H1 (cell line): Measurements from ENCODE around the gene DLEC1. TPM values are rescaled to one million over a fixed set of nuclear protein-coding genes. Genes with fewer than 3 reads are reported as not detected.

Experiments
- CTCF ChIA-PET: fragments of 300-600 bp; sonication (Branson Sonifier 250); formaldehyde crosslinking; loops from one replicate; lab custom pipeline; 2021; ENCODE audit not compliant: partially characterized antibody; lab: Charles Lee
- POLR2A ChIA-PET: fragments of 300-600 bp; sonication (Branson Sonifier 250); formaldehyde crosslinking; loops from one replicate; lab custom pipeline; 2021; ENCODE audit warnings: inconsistent platforms; ENCODE audit not compliant: partially characterized antibody; lab: Charles Lee
- DNase-seq, 2 experiments: peaks; one replicate each; pipeline versions ENCODE4 v3.0.0 to v3.0.0-alpha.2; 2010 to 2022; ENCODE audit warnings: low spot score in 2 of 2, low read depth in 1 of 2, mixed read lengths in 1 of 2
- FAIRE-seq: peaks from 2 replicates; lab custom pipeline; 2011; peaks lifted over from hg19 to GRCh38; lab: Jason Lieb, UNC
- H2AFZ ChIP-seq: 2 replicates; pipeline ENCODE4 v1.8.1; 2012; ENCODE audit warnings: low read length, inconsistent platforms
- H2AK5ac ChIP-seq: 2 replicates; pipeline ENCODE4 v1.6.1; 2013; ENCODE audit warnings: low read depth, low read length
- H2BK120ac ChIP-seq: replicated peaks from 2 replicates; pipeline ENCODE3; 2013; ENCODE audit warnings: low read depth, low read length, inconsistent platforms
- H2BK12ac ChIP-seq: 2 replicates; pipeline ENCODE4 v1.6.1; 2013; ENCODE audit warnings: low read depth, low read length
- H2BK15ac ChIP-seq: 2 replicates; pipeline ENCODE4 v1.6.1; 2013; ENCODE audit warnings: low read length
- H2BK20ac ChIP-seq: 2 replicates; pipeline ENCODE4 v1.6.1; 2013; ENCODE audit warnings: low read length
- H2BK5ac ChIP-seq: 2 replicates; pipeline ENCODE4 v1.6.1; 2013; ENCODE audit warnings: low read depth, low read length
- H3K14ac ChIP-seq: 2 replicates; pipeline ENCODE4 v1.6.1; 2013; ENCODE audit warnings: inconsistent platforms; ENCODE audit not compliant: insufficient read length
- H3K18ac ChIP-seq: 2 replicates; pipeline ENCODE4 v1.6.1; 2013; ENCODE audit warnings: low read length; ENCODE audit errors: extremely low read depth
- H3K23ac ChIP-seq: 2 replicates; pipeline ENCODE4 v1.6.1; 2013; ENCODE audit warnings: inconsistent platforms; ENCODE audit not compliant: insufficient read length
- H3K23me2 ChIP-seq: 2 replicates; pipeline ENCODE4 v1.6.1; 2013; ENCODE audit warnings: low read depth, low read length
- H3K27ac ChIP-seq: 2 replicates; pipeline ENCODE4 v1.6.1; 2011; ENCODE audit warnings: low read depth, low read length, inconsistent platforms
- H3K27me3 ChIP-seq, 4 experiments: replicated peaks in 1 of 4; 1 replicate in 1 of 4; 2 replicates in 3 of 4; pipeline versions ENCODE4 v1.6.1 to v1.8.1; 2011 to 2013; ENCODE audit warnings: low read length in 3 of 4, mild to moderate bottlenecking in 3 of 4, inconsistent platforms in 2 of 4, mixed read lengths in 2 of 4, moderate library complexity in 1 of 4; ENCODE audit not compliant: control insufficient read depth in 3 of 4, insufficient read depth in 3 of 4; ENCODE audit errors: extremely low read depth in 1 of 4
- H3K36me3 ChIP-seq, 4 experiments: 2 replicates each; pipeline versions ENCODE4 v1.6.1 to v1.8.1; 2011 to 2013; ENCODE audit warnings: mild to moderate bottlenecking in 4 of 4, low read length in 3 of 4, moderate library complexity in 2 of 4, control low read depth in 1 of 4, inconsistent platforms in 1 of 4; ENCODE audit not compliant: insufficient read depth in 4 of 4, control insufficient read depth in 2 of 4
- H3K4ac ChIP-seq: replicated peaks from 2 replicates; pipeline ENCODE3; 2013; ENCODE audit warnings: low read length, low read depth, mixed read lengths, inconsistent platforms; ENCODE audit not compliant: insufficient read length
- H3K4me1 ChIP-seq, 4 experiments: replicated peaks in 1 of 4; 1 replicate in 1 of 4; 2 replicates in 3 of 4; pipeline versions ENCODE4 v1.6.1 to v1.8.1; 2011 to 2013; ENCODE audit warnings: low read length in 3 of 4, inconsistent platforms in 2 of 4, mixed read lengths in 1 of 4; ENCODE audit not compliant: insufficient read depth in 4 of 4, control insufficient read depth in 3 of 4
- H3K4me2 ChIP-seq, 2 experiments: 2 replicates each; pipeline versions ENCODE4 v1.6.1 to v1.8.1; 2011 to 2013; ENCODE audit warnings: low read depth in 2 of 2, low read length in 2 of 2, control low read depth in 1 of 2, inconsistent platforms in 1 of 2, mild to moderate bottlenecking in 1 of 2; ENCODE audit not compliant: insufficient read depth in 1 of 2
- H3K4me3 ChIP-seq, 4 experiments: fragments of 200-600, 300-600 bp in 1 of 4; sonication (generic), shearing (Covaris generic), sonication (Bioruptor Twin) in 1 of 4; 2 replicates each; pipeline versions ENCODE4 v1.5.1 to v1.8.1; 2011 to 2016; ENCODE audit warnings: low read length in 4 of 4, low read depth in 3 of 4, control low read depth in 2 of 4, inconsistent platforms in 2 of 4, mild to moderate bottlenecking in 2 of 4, mixed read lengths in 1 of 4, moderate library complexity in 1 of 4; ENCODE audit not compliant: insufficient read depth in 2 of 4; ENCODE audit errors: extremely low read depth in 1 of 4
- H3K56ac ChIP-seq: replicated peaks from 2 replicates; pipeline ENCODE3; 2013; ENCODE audit warnings: low read depth, mild to moderate bottlenecking, mixed read lengths, low read length, inconsistent platforms; ENCODE audit not compliant: insufficient read length
- H3K79me1 ChIP-seq: 2 replicates; pipeline ENCODE4 v1.6.1; 2013; ENCODE audit warnings: low read depth, low read length, control low read depth
- H3K79me2 ChIP-seq, 2 experiments: 2 replicates each; pipeline versions ENCODE4 v1.6.1 to v1.8.1; 2012 to 2013; ENCODE audit warnings: low read length in 2 of 2, mild to moderate bottlenecking in 2 of 2, inconsistent platforms in 1 of 2; ENCODE audit not compliant: insufficient read depth in 2 of 2, control insufficient read depth in 1 of 2
- H3K9ac ChIP-seq, 4 experiments: replicated peaks in 1 of 4; 1 replicate in 1 of 4; 2 replicates in 3 of 4; pipeline versions ENCODE4 v1.6.1 to v1.8.1; 2011 to 2013; ENCODE audit warnings: low read depth in 3 of 4, low read length in 3 of 4, control low read depth in 2 of 4, mild to moderate bottlenecking in 2 of 4, moderate library complexity in 2 of 4, inconsistent platforms in 1 of 4; ENCODE audit errors: extremely low read depth in 1 of 4
- H3K9me3 ChIP-seq, 2 experiments: 2 replicates each; pipeline versions ENCODE4 v1.6.1 to v1.8.1; 2012 to 2013; ENCODE audit warnings: mild to moderate bottlenecking in 2 of 2, moderate library complexity in 2 of 2, control low read depth in 1 of 2, inconsistent platforms in 1 of 2, low read depth in 1 of 2, low read length in 1 of 2, mixed read lengths in 1 of 2; ENCODE audit not compliant: insufficient read depth in 2 of 2
- H4K20me1 ChIP-seq, 2 experiments: replicated peaks in 1 of 2; 2 replicates each; pipeline versions ENCODE3 to v1.8.1; 2011 to 2013; ENCODE audit warnings: inconsistent platforms in 2 of 2, low read length in 2 of 2, mild to moderate bottlenecking in 1 of 2; ENCODE audit not compliant: insufficient read depth in 2 of 2, control insufficient read depth in 1 of 2
- H4K5ac ChIP-seq: 2 replicates; pipeline ENCODE4 v1.6.1; 2013; ENCODE audit warnings: low read length, low read depth, mixed read lengths, inconsistent platforms; ENCODE audit not compliant: insufficient read length
- H4K8ac ChIP-seq: 2 replicates; pipeline ENCODE4 v1.8.0; 2013; ENCODE audit warnings: mild to moderate bottlenecking, moderate library complexity, low read length, inconsistent platforms; ENCODE audit not compliant: insufficient read depth; ENCODE audit errors: extremely low read depth
- H4K91ac ChIP-seq: replicated peaks from 2 replicates; pipeline ENCODE3; 2013; ENCODE audit warnings: low read length, mixed read lengths, inconsistent platforms; ENCODE audit not compliant: insufficient read length
- WGBS, 2 experiments: shearing (Covaris generic) in 1 of 2; methylation state at CpG; one replicate each; pipeline versions ENCODE4 v1.1.6 to v1.1.7; 2013 to 2015; ENCODE audit warnings: low lambda C conversion rate in 2 of 2, mixed read lengths in 2 of 2, inconsistent platforms in 1 of 2, low coverage in 1 of 2, missing lambda C conversion rate in 1 of 2; ENCODE audit not compliant: insufficient replicate concordance in 2 of 2, insufficient coverage in 1 of 2, insufficient read length in 1 of 2; ENCODE audit errors: extremely low coverage in 1 of 2, missing lambda C conversion rate in 1 of 2; 5-methylcytosine and 5-hydroxymethylcytosine counted together
- polyA plus RNA-seq, 7 experiments: library from polyadenylated mRNA; depleted of rRNA in 3 of 7; stranded (reverse) in 5 of 7; unstranded in 2 of 7; fragments of >200 nt in 5 of 7; fragments of 200-250 nt in 2 of 7; gene quantifications; 1 replicate in 5 of 7; 2 replicates in 1 of 7; 4 replicates in 1 of 7; pipeline versions ENCODE4 v1.2.1 to v1.2.3, GENCODE V29; 2011 to 2013; ENCODE audit warnings: missing spikeins in 2 of 7, mixed read lengths in 2 of 7
- total RNA-seq: library from RNA; stranded (reverse); fragmentation: NEBNext Ultra II Directional; extraction: Animal tissue kit (Norgen Biotek cat#: 25700); gene quantifications from 2 replicates; pipeline ENCODE4 v1.2.1, GENCODE V29; 2021

DLEC1 gene
- total and polyA plus RNA-seq, 2 of the 8 experiments (the other 6 are each of a cell fraction or from before 2014, with no cell fraction given) = 0.26 to 0.76 TPM

DNA sequence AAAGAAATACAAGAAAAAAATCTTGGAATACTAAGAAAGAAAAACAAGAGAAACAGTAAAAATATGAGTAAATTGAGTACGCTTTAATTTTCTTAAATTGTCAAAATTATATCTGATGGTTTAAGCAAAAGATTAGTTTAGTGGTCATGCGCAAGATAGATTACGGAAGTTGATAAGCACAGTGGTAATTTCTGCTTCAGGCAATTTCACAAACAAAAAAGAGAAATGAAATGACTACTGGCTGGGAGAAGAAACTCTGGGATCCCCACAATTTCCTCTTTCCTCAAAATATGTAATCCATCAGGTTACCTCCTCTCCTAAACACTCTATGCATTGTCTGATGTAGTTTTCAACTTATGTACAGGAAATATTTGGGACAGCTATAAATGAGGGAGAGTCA is 108.4 kb downstream of the DLEC1 start:
- Histone ChIP-seq H2BK20ac (no peak overlapping the region), H2BK120ac (no peak overlapping the region), H2BK15ac (no peak overlapping the region), H3K9ac (no peak overlapping the region), H2AK5ac (no peak overlapping the region), H3K18ac (no peak overlapping the region), H3K79me1 (no peaks in the 10 kb centered on the region), H3K27me3 (no peaks in the 10 kb centered on the region), H4K5ac (no peak overlapping the region), H3K56ac (no peak overlapping the region), H3K14ac (no peak overlapping the region), H2BK12ac (no peak overlapping the region), H3K23me2 (no peaks in the 10 kb centered on the region), H3K23ac (no peak overlapping the region), H3K4me2 (no peak overlapping the region), H4K8ac (no peak overlapping the region), H2AFZ (no peak overlapping the region), H3K9me3 (no peaks in the 10 kb centered on the region), H3K79me2 (no peaks in the 10 kb centered on the region), H3K4ac (no peak overlapping the region), H3K4me1 (no peaks in the 10 kb centered on the region), H2BK5ac (no peak overlapping the region), H3K36me3 (no peaks in the 10 kb centered on the region), H4K91ac (no peak overlapping the region), H3K4me3 (no peak overlapping the region), H3K27ac (no peak overlapping the region), H4K20me1 (no peaks in the 10 kb centered on the region)
- WGBS, 2 experiments = 90% methylated on average over 3 of the region's 3 CpGs; no CpG with 5 or more reads in 1 of the 2 experiments
- DNase-seq (no peak), FAIRE-seq (no peak)
- ChIA-PET CTCF (interaction anchor here (0.9 kb wide), 1 partner anchor 136 kb away, joined by 4 read pairs; no protein-coding TSS in a partner anchor), POLR2A (interaction anchor here (0.7 kb wide), 1 partner anchor 8 kb away, joined by 3 read pairs; no protein-coding TSS in a partner anchor)
